Fibroblast of the conjunctiva (primary cell): ENCODE data around the gene PODXL.
A peak's percentile ranks its signal among the peaks of the same experiment; 100 is the strongest.

Experiments used
- DNase-seq: peaks from one replicate; pipeline ENCODE4 v3.0.0-alpha.2; 2010; ENCODE audit warnings: low read depth

The PODXL gene

DNA sequence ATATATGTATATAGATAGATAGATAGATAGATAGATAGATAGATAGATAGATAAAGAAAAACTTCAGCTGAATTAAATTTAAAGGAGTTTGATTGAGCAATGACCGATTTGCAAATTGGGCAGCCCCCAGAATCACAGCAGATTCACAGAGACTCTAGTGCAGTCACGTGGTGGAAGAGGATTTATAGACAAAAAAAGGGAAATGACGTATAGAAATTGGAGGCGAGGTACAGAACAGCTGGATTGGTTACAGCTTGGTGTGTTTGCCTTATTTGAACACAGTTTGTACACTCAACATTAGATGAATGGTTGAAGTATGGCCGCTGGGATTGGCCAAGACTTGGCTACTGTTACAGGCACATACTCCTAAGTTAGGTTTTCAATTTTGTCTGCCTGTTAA, 8.2 kb upstream of the PODXL start:
- no peak for DNase-seq

DNA sequence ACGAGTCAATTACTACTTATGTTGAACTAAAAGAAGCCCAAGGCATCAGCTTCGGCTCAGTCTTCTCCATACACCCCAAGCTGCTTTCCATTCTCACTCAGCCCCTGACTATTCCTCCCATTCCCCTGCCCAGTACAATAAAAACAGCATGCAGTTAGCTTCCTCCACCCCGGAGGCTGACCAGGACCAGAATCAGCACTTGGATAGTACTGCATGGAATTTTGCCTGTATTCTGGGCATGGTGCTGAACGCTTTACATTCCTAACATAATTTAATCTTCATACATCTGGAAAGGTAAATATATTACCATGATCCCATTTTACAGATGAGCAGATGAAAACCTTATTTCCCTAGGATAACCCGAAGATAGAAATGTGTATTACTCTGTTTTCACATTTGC, 7.5 kb upstream of the PODXL start:
- DNase-seq: no peak

DNA sequence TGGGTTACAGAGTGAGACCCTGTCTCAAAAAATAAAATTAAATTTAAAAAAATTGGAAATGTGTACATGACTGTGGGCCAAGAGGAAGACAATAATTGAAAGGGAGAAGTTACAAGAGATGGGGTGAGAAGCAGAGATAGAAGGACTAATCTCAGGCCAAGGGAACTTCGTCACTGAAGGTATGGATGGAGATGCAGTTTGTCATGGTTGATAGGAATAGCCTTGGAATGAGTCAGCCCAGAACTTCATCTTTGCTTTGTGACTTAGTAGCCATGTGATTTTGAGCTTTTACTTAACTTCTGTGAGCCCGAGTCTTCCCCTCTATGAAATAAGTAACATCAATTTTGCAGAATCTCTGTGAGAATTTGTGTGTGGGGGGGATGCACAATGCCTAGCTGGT, 6.5 kb upstream of the PODXL start:
- DNase-seq: no peak

DNA sequence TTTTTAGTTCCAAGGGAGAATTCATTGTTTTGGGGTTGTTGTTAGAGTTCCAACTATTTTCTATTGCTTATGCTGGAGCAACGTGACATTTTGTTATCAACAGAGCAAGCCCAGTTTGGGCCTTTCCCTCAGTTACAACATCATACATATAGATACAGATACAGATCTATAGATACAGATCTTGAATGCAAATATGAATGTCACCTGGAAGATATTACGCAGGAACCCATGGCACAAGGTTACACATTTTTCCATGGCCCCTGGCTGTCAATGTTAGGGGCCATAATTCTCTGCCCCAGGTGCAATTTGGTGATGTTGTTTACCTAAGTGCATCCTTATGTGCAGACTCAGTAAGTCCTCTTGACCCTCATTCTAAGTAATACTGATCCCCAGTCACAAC, 3.6 kb upstream of the PODXL start:
- no peak for DNase-seq

DNA sequence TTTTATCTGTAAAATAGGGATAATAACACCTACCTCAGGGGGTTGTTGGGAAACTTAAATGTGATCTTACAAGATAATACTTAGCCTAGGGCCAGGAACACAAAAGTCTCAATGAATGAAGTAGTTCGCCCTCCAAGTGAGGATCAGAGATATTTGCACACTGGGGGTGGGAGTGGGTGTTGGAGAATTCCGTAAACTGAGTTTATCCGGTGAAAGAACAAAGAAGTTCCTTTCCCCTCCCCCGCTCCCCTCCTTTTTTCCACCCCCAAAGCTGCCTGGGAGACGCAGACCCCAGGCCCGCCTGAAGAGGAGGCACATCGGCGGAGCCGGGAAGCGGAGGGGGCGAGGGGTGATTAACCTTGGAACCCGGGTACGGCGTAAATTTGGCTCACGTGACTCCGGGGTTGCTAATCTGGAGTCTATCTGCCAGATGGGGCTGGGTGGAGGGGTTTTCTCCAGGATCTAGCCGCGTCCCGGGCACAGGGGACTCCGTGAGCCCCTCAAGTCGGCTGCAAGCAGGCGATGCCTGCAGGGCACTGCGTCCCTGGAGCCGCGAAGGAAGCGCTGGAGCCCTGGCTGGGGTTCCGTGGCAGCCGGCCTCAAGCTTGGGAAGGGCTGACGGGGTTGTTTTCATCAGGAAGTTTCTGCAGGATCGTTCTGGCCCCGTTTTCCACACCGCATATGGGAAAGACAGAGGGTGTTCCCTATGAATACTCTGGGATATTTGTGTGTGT, 1.4 kb upstream of the PODXL start:
- DNase-seq: no peak

DNA sequence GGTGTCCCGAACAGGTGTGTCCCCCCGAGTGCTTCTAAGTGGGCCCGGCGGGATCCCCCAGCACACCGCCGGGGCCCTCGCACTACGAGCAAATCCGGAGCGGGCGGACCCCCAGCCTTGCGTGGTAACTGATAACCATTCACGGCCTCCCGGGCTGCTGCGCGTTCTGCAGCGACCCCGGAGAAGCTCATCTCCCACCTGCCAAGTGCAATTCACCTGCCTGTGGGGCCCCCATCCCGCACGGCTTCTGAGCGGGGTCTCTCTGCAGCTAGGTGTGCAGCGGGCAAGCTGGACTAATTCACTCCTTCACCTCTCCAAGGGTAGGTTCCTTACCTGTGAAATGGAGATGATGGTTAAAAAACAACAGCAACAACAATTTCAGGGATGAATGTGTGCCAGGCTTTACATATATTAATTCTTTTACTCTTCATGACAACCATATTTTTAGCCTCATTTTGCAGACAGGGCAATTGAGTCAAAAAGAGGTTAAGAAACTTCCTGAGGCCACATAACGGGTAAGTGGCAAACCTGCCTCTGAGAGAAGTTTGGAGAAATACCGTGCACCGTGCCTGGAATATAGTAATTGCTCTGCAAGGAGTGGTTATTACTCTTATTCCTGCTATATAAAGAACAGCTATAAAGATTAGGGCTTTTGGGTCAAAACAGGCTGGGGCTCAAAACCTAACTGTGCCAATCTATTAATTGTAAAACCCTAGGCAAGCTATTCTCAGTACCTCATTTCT, 652 bp upstream of the PODXL start:
- DNase-seq: no peak

DNA sequence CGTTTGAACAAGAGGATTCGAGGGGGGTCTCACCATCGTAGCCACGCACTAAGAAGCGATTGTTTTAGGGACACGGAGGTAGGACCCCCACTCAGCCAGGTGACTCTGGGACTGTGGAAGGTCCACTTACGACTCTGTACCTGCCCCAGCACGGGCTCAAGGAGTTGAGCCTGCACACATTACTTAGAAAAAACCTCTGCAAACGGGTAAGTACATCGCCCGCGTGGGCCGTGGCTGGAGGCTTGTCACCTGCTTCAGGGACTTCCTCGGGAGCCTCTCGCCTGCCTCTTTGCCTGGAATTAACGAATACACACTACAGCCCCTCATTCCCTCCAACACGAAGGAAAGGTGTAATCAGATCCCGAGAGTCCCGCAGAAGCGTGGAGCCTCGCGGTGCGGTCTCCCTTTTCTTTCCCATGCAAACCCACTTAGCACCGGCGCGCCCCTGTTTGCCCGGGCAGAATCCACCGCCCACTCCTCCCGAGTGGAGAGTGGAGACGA, 826 bp downstream of the PODXL start:
- DNase-seq: no peak

DNA sequence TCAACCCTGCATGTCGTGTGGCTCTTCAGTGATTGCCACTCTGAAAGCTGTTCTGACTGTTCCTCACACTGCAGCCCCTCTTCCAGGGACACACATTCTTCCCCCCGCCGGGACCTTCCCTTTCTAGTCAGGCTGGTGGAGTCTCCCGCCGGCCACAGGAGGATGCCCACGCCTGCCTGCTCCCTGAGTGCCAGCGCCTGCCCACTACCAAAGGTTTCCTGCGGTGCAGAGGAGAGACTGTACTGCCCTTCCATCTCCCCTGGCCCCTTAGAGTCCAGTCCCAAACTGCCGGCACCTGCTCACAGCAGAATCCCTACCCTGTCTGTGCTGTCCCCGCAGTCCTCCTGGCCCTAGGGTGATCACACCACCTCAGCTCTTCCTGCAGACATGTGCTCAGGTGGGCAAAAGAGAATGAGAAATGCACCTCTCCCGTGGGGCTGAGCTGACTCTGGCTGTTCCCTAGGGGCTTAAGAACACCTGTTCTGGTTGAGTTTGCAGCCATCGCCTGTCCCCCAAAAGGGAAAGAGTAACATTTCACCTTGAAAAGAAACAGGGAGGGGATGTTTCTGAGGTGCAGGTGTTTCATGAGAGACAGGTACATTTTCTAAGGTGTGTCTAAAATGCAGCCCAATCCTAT, 1.4 kb downstream of the PODXL start:
- DNase-seq: no peak

DNA sequence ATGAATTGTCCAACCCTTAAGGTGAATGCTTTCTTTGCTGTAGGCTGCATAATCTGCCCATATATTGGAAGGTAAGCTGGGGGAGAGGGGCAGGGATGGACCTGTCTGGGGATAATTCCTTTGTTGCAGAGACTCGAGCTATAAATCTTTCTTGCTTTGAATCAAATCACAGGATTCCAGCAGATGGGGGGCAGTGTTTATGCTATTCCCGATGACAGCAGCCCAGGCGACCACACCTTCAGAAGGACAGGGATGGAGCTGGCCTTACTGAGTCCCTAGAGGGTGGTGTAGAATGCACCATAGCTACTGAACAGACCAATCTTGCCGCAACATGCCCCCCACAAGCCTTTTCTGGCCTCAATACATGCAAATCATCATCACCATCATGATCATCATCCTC, 2.5 kb downstream of the PODXL start:
- no peak for DNase-seq

DNA sequence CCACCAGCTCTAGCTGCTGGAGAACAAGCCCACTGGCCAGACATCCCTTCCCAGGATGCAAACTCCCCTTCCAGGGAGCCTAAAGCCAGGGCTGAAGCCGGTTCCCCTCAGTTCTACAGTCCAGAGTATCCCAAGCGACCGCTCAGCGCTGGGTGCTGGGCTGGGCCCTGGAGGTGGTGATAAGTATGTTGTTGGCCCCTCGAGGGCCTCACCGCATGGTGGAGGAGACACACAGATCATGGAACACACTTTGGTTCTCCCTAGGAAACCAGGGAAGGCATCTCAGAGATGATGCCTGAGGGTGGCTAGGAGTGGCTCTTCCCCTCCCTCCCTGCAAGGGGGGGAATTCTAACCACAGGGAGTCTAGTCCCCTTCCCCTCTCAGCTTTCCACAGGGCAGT, 4.4 kb downstream of the PODXL start:
- DNase-seq: no peak

DNA sequence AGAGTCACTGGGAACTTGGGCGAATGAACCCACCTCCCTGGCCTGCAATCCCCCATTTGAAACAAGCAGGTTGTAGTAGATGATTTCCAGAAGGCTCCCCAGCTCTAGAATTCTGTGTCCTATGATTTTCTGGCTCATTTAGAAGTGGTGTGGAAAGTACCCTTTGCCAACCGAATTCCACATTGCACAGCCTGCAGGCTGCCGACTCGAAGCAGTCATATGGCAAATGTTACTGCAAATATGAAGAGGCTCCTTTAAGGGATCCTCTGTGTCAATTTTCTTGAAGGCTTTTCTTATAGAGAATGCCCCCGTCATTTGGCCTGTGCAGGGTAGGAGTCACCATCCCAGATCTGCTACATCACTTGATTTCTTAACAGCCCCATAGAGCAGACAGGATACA, 5.6 kb downstream of the PODXL start:
- no peak for DNase-seq

DNA sequence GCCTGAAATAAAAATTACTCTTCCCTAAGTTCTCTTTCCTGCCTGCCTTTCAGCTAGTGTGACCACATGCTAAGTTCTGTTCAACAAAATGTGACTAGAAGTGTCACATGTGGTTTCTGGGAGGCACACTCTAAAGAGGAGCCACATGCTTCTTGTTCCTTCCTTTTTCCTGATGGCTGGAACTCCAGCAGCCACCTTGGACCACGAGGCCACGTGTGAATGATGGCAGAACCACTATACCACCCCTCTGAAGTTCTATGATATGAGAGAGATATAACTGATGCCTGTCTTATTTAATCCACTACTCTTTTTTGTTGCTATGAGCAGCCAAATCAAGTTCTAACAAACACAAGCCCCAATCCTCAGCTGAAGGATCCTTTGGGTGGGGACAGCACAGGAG, 8.1 kb downstream of the PODXL start:
- no peak for DNase-seq

DNA sequence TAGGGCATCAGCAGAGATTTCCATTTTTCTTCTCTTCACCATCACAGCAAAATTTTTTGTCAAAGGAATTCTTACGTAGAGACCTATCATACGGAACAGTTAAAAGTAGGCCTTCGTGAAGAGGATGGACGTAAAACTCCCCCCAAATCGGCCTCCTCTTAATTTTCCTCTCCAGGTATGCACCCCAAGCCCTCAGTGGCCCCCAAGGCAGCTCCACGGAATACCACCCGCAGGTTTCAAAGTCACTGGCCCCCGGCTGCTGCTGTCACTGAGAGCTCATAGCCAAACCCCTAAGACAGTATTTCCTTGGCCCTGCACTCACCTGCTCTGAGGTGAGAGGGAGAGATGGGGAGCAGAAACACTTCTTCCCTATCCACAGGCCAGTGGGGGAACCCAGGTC, 8.8 kb downstream of the PODXL start:
- DNase-seq: no peak

DNA sequence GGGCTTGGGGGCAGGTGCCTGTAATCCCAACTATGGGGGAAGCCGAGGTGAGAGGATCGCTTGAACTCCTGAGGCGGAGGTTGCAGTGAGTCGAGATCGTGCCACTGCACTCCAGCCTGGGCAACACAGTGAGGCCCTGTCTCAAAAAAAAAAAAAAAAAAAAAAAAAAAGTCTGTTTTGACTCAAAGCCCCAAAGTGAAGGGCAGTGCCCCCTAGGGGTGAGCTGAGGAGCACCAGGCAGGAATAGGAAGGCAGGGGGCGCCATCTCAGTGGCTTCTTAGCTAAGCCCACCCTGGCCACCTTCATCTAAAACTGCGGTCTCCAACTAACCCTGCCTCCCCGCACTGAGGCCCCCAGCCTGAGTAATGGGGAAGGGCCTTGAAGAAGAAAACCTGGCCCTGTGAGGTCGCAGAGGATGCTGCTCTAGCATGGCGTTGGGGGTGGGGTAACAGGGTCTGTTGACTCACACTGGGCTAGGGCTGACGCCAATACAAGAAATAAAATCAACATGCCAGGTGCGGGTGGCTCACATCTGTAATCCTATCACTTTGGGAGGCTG, 9.8 kb downstream of the PODXL start:
- peak; percentile 6 for DNase-seq

DNA sequence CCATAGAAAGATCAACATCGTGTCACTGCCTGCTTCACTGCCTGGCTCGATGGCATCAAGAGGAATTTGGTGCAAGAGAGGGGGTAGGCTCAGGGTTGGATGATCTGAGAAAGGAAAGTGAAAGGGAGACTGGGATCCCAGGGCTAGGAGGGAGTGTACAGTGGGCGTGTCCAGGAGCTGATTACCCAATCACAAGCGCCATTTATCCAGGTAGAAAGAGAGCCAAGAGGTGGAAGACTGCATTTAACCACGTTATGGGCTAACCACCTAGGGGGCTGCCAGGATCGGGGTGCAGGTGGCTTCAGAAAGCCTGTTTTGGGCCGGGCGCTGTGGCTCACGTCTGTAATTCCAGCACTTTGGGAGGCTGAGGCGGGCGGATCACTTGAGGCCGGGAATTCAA, 10.3 kb downstream of the PODXL start:
- DNase-seq: no peak

DNA sequence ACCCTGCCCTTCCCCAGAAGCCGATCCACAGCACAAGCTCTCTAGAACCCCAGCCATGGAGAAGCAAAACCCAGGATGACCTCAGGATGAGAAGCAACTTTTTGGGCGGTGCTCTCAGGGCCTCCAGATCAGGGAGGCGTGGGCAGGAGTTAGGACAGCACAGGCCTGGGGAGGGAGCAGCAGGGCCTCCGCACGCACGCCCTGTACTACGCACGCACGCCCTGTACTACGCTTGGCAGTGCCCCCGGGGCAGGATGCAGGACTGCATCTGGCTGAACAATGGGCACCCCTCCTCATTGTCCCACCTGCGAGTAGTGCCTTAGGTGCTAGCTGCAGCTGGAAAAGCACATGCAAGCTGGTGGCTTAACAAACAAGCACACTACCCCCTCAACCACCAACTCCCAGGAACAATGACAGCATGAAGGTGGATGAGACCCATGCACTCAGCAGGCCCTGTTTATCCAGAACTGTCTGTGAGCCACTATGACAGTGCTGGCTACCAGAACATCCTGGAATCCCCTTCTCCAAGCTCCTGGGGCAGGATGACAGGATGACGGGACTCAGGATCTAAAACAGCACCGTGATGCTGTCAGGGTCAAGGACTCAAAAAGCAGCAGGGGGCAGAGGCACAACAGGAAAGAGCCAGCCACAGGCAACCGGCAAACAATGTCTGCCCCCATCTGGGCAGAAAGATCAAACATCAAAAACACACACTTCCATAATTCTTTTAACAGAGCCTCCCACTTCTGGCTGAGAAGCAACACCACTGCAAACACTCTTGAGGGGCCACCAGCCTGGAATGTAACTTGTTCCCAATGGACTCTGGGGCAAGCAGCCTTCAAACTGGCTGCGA, 11.8 kb downstream of the PODXL start:
- no peak for DNase-seq

DNA sequence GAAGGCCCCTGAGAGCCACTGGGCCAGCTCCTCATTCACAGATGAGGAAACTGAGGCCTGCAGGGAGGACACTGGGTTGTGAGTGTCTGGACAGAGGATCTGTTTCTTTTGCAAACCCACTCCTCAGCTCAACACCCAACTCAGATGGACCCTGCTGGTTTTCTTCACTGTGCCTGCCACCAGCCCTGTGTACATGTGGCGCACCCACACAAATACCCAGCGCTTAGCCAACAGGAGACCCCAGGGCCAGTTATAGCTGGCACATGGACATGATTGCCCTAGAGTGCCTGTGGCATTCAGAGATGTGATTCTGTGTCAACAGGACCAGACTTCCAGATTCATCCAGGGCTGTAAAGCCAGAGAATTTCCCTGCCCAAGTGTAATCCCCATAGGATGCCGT, 12.4 kb downstream of the PODXL start:
- no peak for DNase-seq

DNA sequence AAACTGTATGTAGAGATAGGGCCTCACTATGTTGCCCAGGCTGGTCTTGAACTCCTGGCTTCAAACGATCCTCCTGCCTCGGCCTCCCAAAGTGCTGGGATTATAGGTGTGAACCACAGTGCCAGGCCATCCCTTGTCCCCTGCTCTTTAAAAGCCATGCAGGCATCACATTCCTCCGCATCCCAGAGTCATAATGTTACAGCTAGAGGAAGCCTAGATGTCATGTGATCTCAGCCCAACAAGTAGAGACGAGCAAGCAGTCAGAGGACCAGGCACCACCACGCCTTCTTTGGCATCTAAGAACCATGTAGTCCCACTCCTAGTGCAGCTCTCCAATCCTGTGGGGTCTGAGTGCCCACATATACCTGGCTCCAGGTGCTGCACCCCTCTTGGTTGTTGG, 13.1 kb downstream of the PODXL start:
- DNase-seq: no peak

DNA sequence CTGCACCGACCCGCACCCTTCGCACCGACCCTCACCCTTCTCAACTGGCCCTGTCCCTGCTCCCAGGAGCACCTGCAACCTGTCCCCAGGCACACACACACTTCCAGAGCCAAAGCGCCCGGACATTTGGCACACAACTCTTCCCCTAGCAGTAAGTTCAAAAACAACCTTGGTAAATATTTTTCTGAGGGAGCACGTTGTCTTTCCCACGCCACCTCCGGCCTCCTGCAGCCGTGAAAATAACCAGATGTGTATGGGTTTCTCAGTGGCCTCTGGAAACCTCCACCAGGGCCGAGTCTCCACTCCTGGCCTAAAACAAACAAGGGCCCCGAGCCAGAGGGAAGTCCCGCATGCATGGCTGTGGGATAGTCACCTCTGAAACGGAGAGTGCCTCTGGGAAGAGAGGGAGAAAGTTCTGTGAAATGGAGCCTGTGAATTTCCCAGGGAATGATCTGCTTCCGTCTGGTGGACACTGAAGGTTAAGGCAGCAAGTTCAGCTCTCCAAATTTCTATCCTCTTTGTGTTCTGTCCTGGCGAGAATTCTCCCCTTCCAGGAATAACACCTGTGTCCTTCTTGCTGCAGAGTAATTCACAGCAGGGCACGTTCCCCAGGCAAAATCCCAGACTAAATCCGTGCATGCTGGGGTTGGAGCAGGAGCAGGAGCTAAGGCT, 15.8 kb downstream of the PODXL start:
- no peak for DNase-seq

DNA sequence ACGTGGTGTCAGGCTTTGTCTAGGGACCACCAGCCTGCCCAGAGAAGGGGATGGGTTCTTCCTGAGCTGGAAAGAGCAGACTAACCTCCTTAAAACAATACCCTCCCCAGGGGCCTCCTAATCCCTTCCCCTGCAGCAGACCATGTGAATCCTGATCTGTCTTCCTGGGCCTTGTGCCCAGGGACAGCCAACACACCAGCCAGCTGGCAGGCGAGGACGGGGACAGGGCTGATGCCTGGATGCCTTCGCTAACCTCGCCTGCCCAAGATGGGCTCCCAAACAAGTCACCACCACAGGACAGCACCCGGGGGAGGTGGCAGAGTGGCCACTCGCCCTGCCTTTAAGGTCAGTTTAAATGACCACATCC, 17.6 kb downstream of the PODXL start:
- DNase-seq: no peak

DNA sequence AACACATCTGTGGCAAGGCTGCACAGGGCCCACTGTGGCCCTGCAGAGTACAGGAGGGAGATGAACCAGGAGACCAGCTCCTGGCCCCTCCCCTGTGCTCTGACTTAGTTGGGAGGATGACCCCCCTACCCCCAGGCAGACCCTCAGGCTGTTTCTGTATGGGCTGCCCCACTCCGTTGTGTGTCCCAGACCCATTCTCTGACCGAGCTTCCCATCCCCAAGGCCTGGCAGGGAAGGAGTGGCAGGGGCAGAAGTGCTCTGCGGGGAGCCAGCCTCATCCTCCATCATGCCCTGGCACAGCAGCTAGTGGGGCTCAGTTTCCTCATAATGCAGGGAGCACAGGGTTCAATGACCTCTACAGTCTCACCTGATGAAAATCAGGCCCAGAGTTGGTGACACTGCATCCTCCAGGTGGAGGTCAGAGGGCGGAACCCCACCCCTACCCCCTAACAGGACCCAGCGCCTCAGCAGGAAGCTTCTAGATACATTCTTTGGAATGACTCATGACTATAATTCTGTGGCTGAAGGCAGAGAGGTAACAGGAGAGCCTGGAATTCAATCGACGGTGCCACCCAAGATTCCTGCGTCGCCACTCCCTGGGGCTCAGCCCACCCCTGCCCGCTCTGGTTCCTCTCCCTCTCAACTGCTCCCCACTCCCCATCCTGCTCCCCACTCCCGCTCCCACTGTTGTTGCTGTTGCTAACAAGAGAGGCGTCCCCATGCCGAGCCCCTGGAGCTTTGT, 18.2 kb downstream of the PODXL start:
- DNase-seq: no peak
